HepG2 (cell line): Measurements from ENCODE around the gene MSANTD2. TPM values are rescaled to one million over a fixed set of nuclear protein-coding genes. Genes with fewer than 3 reads are reported as not detected.
A peak's percentile ranks its signal among the peaks of the same experiment; 100 is the strongest.

Source experiments
- ATAC-seq: fragments of 200-7000 bp; cut with Tn5 transposase; 3 replicates; pipeline ENCODE4 v1.9.1; 2020; ENCODE audit warnings: mild to moderate bottlenecking, moderate library complexity
- BruUV-seq: library from RNA; stranded (reverse); fragments of 400-500 nt; replicated peaks from 2 replicates; lab custom pipeline; 2021; lab: Mats Ljungman, UMichigan
- CTCF ChIA-PET: fragments of 300-600 bp; formaldehyde crosslinking; extraction: SDS; loops from one replicate; lab custom pipeline; 2021; ENCODE audit warnings: low total read pairs, inconsistent platforms, low intra/inter-chr PET ratio; lab: Yijun Ruan, JAX
- POLR2A ChIA-PET: fragments of 350-600 bp; sonication (Branson Sonifier 250); formaldehyde crosslinking; loops from one replicate; lab custom pipeline; 2020; ENCODE audit warnings: antibody characterized with exemption, inconsistent platforms; lab: Yijun Ruan, JAX
- DNase-seq: peaks from one replicate; pipeline ENCODE4 v3.0.0-alpha.2; 2015; ENCODE audit warnings: low spot score
- FAIRE-seq: peaks from 3 replicates; lab custom pipeline; 2011; peaks lifted over from hg19 to GRCh38; lab: Jason Lieb, UNC
- H2AFZ ChIP-seq: one replicate; pipeline ENCODE4 v1.6.1; 2011; ENCODE audit warnings: low read length, inconsistent platforms
- H3K27ac ChIP-seq: fragments of 300-600 bp; 3 replicates; pipeline ENCODE4 v1.8.0; 2011; ENCODE audit warnings: mixed run types, mild to moderate bottlenecking, mixed read lengths, low read length, inconsistent platforms; ENCODE audit not compliant: insufficient read depth; ENCODE audit errors: extremely low read length
- H3K27me3 ChIP-seq, 2 experiments: fragments of 200-600 bp in 1 of 2; 2 replicates in 1 of 2; 3 replicates in 1 of 2; pipeline versions ENCODE4 v1.6.0 to v1.8.0; 2011; ENCODE audit warnings: low read length in 2 of 2, mild to moderate bottlenecking in 2 of 2, moderate library complexity in 2 of 2, inconsistent platforms in 1 of 2; ENCODE audit not compliant: insufficient read depth in 2 of 2, control insufficient read depth in 1 of 2
- H3K36me3 ChIP-seq, 2 experiments: fragments of 200-600 bp in 1 of 2; replicated peaks in 1 of 2; 2 replicates in 1 of 2; 3 replicates in 1 of 2; pipeline versions ENCODE4 v1.5.1 to v1.8.0; 2011; ENCODE audit warnings: low read length in 2 of 2, inconsistent platforms in 1 of 2; ENCODE audit not compliant: insufficient read depth in 2 of 2, control insufficient read depth in 1 of 2
- H3K4me1 ChIP-seq: 2 replicates; pipeline ENCODE4 v1.5.1; 2012; ENCODE audit warnings: low read length, inconsistent platforms; ENCODE audit not compliant: insufficient read depth
- H3K4me2 ChIP-seq: 2 replicates; pipeline ENCODE4 v1.6.0; 2011; ENCODE audit warnings: low read depth, low read length, inconsistent platforms
- H3K4me3 ChIP-seq, 3 experiments: fragments of 200-600 bp in 1 of 3; sonication (generic), shearing (Covaris generic) in 1 of 3; replicated peaks in 1 of 3; 2 replicates each; pipeline ENCODE4 v1.5.1; 2011 to 2016; ENCODE audit warnings: low read length in 3 of 3, inconsistent platforms in 2 of 3, low read depth in 2 of 3, mild to moderate bottlenecking in 2 of 3, control low read depth in 1 of 3, mixed read lengths in 1 of 3; ENCODE audit not compliant: insufficient read depth in 1 of 3
- H3K79me2 ChIP-seq: one replicate; pipeline ENCODE4 v1.6.1; 2011; ENCODE audit warnings: low read length, inconsistent platforms; ENCODE audit not compliant: insufficient read depth
- H3K9ac ChIP-seq: 2 replicates; pipeline ENCODE4 v1.6.0; 2011; ENCODE audit warnings: mild to moderate bottlenecking, low read depth, low read length, inconsistent platforms; ENCODE audit not compliant: insufficient read depth
- H3K9me3 ChIP-seq: 2 replicates; pipeline ENCODE4 v1.5.1; 2012; ENCODE audit warnings: mild to moderate bottlenecking, low read length
- H4K20me1 ChIP-seq: 2 replicates; pipeline ENCODE4 v1.6.0; 2011; ENCODE audit warnings: inconsistent platforms, mild to moderate bottlenecking, low read length, moderate library complexity; ENCODE audit not compliant: insufficient read depth
- HOXA7 ChIP-seq: sonication (generic); formaldehyde crosslinking; IDR thresholded peaks from 2 replicates; pipeline ENCODE4 v1.8.1; 2022; ENCODE audit warnings: mild to moderate bottlenecking, missing genetic modification reagents, moderate library complexity
- JUN ChIP-seq: sonication (generic); formaldehyde crosslinking; IDR thresholded peaks from 2 replicates; pipeline ENCODE4 v1.4.0; 2020; ENCODE audit warnings: mild to moderate bottlenecking, missing genetic modification reagents
- MED1 ChIP-seq: sonication (generic); formaldehyde crosslinking; IDR thresholded peaks from 2 replicates; pipeline ENCODE4 v1.4.0; 2020; ENCODE audit warnings: missing genetic modification reagents
- MXD4 ChIP-seq: IDR thresholded peaks from 2 replicates; pipeline ENCODE4 v1.6.1; 2016; ENCODE audit warnings: mild to moderate bottlenecking, missing biosample characterization, missing genetic modification reagents
- SATB2 ChIP-seq: sonication (generic); formaldehyde crosslinking; IDR thresholded peaks from 2 replicates; pipeline ENCODE4 v1.5.0; 2020; ENCODE audit warnings: missing genetic modification reagents
- SMARCE1 ChIP-seq: fragments of 450-650 bp; IDR thresholded peaks from 2 replicates; pipeline ENCODE4 v1.6.1; 2017; ENCODE audit warnings: borderline replicate concordance
- ZBTB42 ChIP-seq: sonication (generic); formaldehyde crosslinking; IDR thresholded peaks from 2 replicates; pipeline ENCODE4 v1.5.0; 2020; ENCODE audit warnings: mild to moderate bottlenecking, missing genetic modification reagents
- ZFX ChIP-seq: sonication (generic); formaldehyde crosslinking; IDR thresholded peaks from 2 replicates; pipeline ENCODE4 v1.4.0; 2020; ENCODE audit warnings: mild to moderate bottlenecking, low read depth, missing genetic modification reagents, moderate library complexity
- ZNF562 ChIP-seq: sonication (generic); formaldehyde crosslinking; IDR thresholded peaks from 2 replicates; pipeline ENCODE4 v1.8.0; 2022; ENCODE audit warnings: missing genetic modification reagents, borderline replicate concordance
- ZNF652 ChIP-seq: IDR thresholded peaks from 2 replicates; pipeline ENCODE4 v1.6.1; 2016; ENCODE audit warnings: low read depth, borderline replicate concordance
- WGBS: methylation state at CpG from one replicate; pipeline ENCODE4 v1.1.6; 2017; ENCODE audit warnings: low lambda C conversion rate; 5-methylcytosine and 5-hydroxymethylcytosine counted together
- in situ Hi-C: cut with HindIII; loops from 2 replicates; pipeline ENCODE4 v1.10.0; 2017; ENCODE audit warnings: low pct_unique_long_range_greater_than_20kb; ENCODE audit not compliant: extremely low pct_ligation_motif_present
- intact Hi-C: fragments of 100-400 bp; cut with micrococcal nuclease; formaldehyde crosslinking; loops from one replicate; pipeline ENCODE4 v1.10.0; 2022; ENCODE audit not compliant: unreplicated experiment
- polyA plus RNA-seq, 8 experiments: library from polyadenylated mRNA; depleted of rRNA in 3 of 8; stranded (reverse) in 7 of 8; unstranded in 1 of 8; fragments of >200 nt; fragmentation: Illumina TruSeq in 4 of 8; extraction: Trizol in 4 of 8; gene quantifications; 2 replicates each; pipeline versions ENCODE4 v1.2.1 to v1.2.3, GENCODE V29; 2011 to 2016; ENCODE audit warnings: low read depth in 4 of 8, missing spikeins in 1 of 8, mixed read lengths in 1 of 8; ENCODE audit not compliant: insufficient read depth in 1 of 8
- total RNA-seq, 5 experiments: library from RNA; depleted of rRNA; stranded (reverse); fragments of >200 nt; fragmentation: Illumina TruSeq; extraction: Trizol; gene quantifications; 2 replicates each; pipeline ENCODE4 v1.2.3, GENCODE V29; 2016; ENCODE audit warnings: low read depth in 1 of 5
- TF ChIP-seq, protein P1 (sequence below): sonication (generic); formaldehyde crosslinking; IDR thresholded peaks from 2 replicates; pipeline ENCODE4 v1.4.0; 2020; ENCODE audit warnings: missing genetic modification reagents

MSANTD2 gene
- total and polyA plus RNA-seq, 2 of the 13 experiments (the other 11 are each of a cell fraction or from before 2014, with no cell fraction given) = 8.7 to 10.1 TPM

DNA sequence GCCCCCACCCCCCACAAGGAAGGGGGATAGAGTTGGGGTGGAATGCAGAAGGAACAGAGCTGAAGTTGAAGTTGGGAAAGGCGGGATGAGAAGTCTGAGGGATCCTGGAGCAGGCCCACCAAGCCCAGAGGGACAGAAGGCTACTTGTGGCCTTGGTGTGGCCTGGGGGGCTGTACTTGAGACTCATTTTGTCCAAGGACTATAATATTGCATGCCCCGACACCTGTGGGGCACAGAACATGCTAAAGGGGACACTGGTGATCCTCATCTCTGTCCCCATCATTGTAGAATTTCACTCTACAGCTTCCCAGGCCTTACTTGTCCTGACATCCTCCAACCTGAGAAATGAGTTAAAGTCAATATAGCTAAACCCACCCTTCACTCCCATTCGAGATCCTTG, 39.4 kb downstream of the MSANTD2 start:
- Histone ChIP-seq H3K27me3 (peaks cover 0 to 24% of the 10 kb centered on the region in 2 experiments; a peak in 4 of 5 replicates), H3K36me3 (no peaks in the 10 kb centered on the region), H3K4me3 (peak overlapping the region in 2 of 3 experiments; percentile 38 to 69; a peak in 3 of 6 replicates), H3K27ac (no peak overlapping the region), H3K9ac (no peak overlapping the region), H3K9me3 (no peaks in the 10 kb centered on the region), H3K4me2 (peak overlapping the region; percentile 100), H3K4me1 (peaks cover 55% of the 10 kb centered on the region), H4K20me1 (no peaks in the 10 kb centered on the region), H2AFZ (no peak overlapping the region), H3K79me2 (no peaks in the 10 kb centered on the region)
- no peak for TF ChIP-seq HOXA7 (CRISPR knock-in tag)
- 0 out of 2 replicates have a peak, but pooled peaks have one; percentile 27 for TF ChIP-seq ZFX (CRISPR knock-in tag)
- no peak for ATAC-seq
- WGBS = 42% methylated on average over 3 of the region's 3 CpGs
- in situ Hi-C loops = loop anchor here (5.0 kb wide), 1 partner anchor 89 kb away; the partner anchor contains the start of genes SIAE and SPA17
- intact Hi-C loops = no loop called here
- DNase-seq = no peak
- FAIRE-seq = no peak
- ChIA-PET CTCF (interaction anchor here (2.9 kb wide), 1 partner anchor 92 kb away, joined by 19 read pairs; no protein-coding TSS in a partner anchor), POLR2A (interaction anchor here (3.5 kb wide), 1 partner anchor 14 kb away, joined by 16 read pairs; no protein-coding TSS in a partner anchor)
- BruUV-seq = no TSS peak

GRCh38 chr11:124760205-124760652, 40.0 kb downstream of the MSANTD2 start:
- intact Hi-C loops = no loop called here
- no TSS peak for BruUV-seq
- Histone ChIP-seq H3K4me3 (peak overlapping the region; percentile 34 to 69 (median 38); a peak in 5 of 6 replicates), H3K79me2 (no peaks in the 10 kb centered on the region), H4K20me1 (no peaks in the 10 kb centered on the region), H2AFZ (no peak overlapping the region), H3K4me2 (peak overlapping the region; percentile 100), H3K27me3 (peaks cover 0 to 24% of the 10 kb centered on the region in 2 experiments; a peak in 4 of 5 replicates), H3K4me1 (peaks cover 50% of the 10 kb centered on the region), H3K27ac (no peak overlapping the region), H3K9ac (0 out of 2 replicates have a peak overlapping the region, but pooled peaks have one; percentile 32), H3K9me3 (no peaks in the 10 kb centered on the region), H3K36me3 (no peaks in the 10 kb centered on the region)
- in situ Hi-C loops = loop anchor here (5.0 kb wide), 1 partner anchor 88 kb away; the partner anchor contains the start of genes SIAE and SPA17
- ChIA-PET CTCF (no interaction called here), POLR2A (interaction anchor here (2.5 to 3.5 kb wide), 2 partner anchors 13 to 14 kb away, joined by 16 to 48 read pairs; no protein-coding TSS in a partner anchor)
- WGBS = 23% methylated on average over 11 of the region's 25 CpGs
- FAIRE-seq = no peak
- DNase-seq = no peak
- no peak for TF ChIP-seq SMARCE1
- TF ChIP-seq, protein P1, sequence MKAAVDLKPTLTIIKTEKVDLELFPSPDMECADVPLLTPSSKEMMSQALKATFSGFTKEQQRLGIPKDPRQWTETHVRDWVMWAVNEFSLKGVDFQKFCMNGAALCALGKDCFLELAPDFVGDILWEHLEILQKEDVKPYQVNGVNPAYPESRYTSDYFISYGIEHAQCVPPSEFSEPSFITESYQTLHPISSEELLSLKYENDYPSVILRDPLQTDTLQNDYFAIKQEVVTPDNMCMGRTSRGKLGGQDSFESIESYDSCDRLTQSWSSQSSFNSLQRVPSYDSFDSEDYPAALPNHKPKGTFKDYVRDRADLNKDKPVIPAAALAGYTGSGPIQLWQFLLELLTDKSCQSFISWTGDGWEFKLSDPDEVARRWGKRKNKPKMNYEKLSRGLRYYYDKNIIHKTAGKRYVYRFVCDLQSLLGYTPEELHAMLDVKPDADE (CRISPR knock-in tag) = no peak
- no peak for TF ChIP-seq ZNF562 (CRISPR knock-in tag)
- TF ChIP-seq ZNF652 (CRISPR knock-in tag) = peak; percentile 83
- TF ChIP-seq MXD4 (CRISPR knock-in tag) = no peak
- no peak for TF ChIP-seq SATB2 (CRISPR knock-in tag)
- TF ChIP-seq MED1 (CRISPR knock-in tag) = no peak
- TF ChIP-seq ZBTB42 = no peak
- no peak for TF ChIP-seq JUN
- no peak for ATAC-seq
